IMR-90 (cell line): ENCODE measurements around the gene CNGA1.

Experiments used
- MAFK ChIP-seq: IDR thresholded peaks from 2 replicates; pipeline ENCODE4 v1.6.1; 2012; ENCODE audit warnings: low read depth, low read length, improper control_type of control experiment
- TF ChIP-seq, protein P1 (sequence below): conservative IDR thresholded peaks from 2 replicates; pipeline ENCODE4 v1.5.1; 2012; ENCODE audit warnings: mild to moderate bottlenecking, low read depth, low read length, improper control_type of control experiment

DNA sequence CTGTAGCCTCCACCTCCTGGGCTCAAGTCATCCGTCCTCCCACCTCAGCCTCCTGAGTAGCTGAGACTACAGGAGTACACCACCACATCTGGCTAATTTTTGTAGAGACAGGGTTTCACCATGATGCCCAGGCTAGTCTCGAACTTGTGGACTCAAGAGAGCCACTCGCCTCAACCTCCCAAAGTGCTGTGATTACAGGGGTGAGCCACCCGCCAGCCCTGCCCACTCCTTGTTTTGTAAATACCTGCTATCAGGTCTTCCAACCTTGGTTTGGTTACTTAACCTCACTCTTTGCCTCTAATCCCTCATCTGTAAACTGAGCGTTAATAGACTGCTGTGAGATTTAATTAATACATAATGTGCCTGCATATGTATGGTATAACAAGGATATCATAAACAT is 803 bp downstream of the CNGA1 start:
- TF ChIP-seq, protein P1, sequence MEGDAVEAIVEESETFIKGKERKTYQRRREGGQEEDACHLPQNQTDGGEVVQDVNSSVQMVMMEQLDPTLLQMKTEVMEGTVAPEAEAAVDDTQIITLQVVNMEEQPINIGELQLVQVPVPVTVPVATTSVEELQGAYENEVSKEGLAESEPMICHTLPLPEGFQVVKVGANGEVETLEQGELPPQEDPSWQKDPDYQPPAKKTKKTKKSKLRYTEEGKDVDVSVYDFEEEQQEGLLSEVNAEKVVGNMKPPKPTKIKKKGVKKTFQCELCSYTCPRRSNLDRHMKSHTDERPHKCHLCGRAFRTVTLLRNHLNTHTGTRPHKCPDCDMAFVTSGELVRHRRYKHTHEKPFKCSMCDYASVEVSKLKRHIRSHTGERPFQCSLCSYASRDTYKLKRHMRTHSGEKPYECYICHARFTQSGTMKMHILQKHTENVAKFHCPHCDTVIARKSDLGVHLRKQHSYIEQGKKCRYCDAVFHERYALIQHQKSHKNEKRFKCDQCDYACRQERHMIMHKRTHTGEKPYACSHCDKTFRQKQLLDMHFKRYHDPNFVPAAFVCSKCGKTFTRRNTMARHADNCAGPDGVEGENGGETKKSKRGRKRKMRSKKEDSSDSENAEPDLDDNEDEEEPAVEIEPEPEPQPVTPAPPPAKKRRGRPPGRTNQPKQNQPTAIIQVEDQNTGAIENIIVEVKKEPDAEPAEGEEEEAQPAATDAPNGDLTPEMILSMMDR = no peak
- TF ChIP-seq MAFK = no peak
